GM19239 (cell line): ENCODE results near the gene FIP1L1.
"Not testable (repeated sequence)": the region's sequence is repeated elsewhere in the genome, so short reads cannot be mapped to it uniquely, and the experiment has no call there.

ENCODE experiments used
- DNase-seq: peaks from one replicate; pipeline ENCODE4 v3.0.0; 2011; ENCODE audit warnings: low spot score; ENCODE audit not compliant: insufficient read length
- FAIRE-seq: peaks from 2 replicates; lab custom pipeline; 2011; peaks lifted over from hg19 to GRCh38; lab: Jason Lieb, UNC

The FIP1L1 gene

DNA sequence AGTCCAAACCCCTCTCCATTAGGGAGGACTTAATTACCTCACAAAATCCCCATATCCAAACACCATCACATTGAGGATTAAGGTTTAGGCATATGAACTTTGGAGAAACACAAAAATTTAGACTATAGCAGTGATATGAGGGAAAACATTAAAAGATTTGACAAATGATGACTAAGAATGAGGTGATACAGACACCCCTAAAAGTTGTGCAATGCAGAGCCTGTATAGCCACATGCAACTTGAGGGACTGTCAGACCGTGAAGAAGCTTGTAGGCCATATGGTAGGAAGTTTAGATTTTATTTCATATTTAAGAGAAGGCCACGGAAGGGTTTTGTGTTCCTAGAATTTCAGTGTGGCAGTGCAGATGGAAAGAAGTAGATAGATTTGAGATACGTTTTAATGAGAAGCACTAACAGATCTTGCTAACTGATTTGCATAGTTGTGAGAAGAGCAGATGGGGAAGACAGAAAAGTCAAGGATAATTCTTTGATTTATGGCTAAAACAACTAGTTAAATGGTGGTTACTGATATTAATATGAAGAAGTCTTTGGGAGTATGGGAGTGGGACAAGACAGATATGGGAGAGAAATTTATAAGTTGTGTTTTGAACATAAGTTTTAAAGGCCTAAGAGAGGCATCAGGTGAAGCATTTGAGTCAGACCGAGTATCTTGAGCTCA is 5.5 kb upstream of the FIP1L1 start:
- FAIRE-seq: no peak
- no peak for DNase-seq

DNA sequence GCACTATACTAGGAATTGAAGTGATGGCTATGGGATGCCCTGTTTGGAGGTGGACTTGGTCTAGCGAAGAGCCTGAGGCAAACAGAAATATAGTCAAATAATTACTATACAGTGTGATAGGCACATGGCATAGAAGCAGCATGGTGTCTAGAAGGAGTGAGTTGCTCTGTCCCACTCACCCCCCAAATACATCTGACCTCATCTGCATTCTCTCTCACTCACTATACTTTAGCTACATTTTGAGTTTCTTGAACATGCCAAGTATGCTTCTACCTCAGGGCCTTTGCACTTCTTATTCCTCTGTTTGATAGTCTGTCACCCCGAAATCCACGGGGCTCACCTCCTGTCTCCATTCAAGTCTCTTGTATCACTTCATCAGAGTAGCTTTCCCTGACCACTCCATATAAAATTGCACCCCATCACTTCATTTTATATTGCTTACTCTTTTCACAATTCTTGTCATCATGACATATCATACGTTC is 2.6 kb upstream of the FIP1L1 start:
- no peak for FAIRE-seq
- DNase-seq: no peak

DNA sequence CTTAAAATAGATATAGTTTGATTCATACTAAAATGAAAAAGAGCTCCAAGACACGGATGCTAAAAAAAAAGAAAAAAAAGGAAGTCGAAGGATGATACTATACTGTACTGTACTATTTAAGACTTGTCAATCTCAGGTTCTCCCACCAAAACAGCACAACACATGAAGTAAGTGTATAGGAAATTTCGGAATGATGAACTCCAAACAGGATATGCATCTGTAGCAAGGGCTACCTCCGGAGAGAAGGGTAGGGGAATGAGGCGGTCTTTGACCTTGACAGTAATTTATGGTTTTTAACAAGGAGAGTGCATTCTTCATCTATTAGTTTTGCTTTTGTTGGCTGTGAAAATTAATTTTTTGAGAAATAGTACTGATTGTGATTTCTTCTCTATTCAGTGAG is 541 bp upstream of the FIP1L1 start:
- peak; percentile 72 for FAIRE-seq
- DNase-seq: no peak

DNA sequence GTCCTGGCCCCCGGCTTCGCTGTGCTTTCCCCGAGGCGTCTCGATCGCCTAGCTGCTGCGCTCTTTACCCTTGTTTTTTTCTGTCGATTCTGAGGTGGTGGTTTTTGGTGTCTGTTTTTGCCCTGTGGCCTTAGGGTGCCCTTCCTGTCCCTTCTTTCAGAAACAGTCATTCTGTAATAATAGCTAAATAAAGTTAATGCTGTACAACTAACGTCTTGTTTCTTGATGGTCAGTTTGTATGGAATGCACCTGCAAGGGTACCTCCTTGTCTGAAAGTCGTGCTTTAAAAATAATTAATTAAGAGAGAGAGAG is 686 bp downstream of the FIP1L1 start:
- FAIRE-seq: peak; percentile 91
- peak; percentile 12 for DNase-seq

DNA sequence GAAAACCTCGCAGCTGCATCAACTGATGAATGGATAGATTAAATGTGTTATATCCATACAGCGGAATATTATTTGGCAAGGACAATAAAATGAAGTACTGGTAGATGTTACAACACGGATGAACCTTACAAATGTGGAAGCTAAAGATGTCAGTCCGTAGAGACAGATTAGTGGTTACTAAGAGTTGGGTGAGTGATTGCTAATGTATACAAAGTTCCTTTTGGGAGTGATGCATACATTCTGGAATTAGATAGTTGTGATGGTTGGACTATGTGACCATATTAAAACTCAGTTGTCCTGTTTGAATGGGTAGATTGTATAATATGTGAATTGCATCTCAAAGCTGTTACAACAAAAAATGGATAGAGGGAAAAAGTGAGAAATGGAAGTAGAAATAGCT is 2.8 kb downstream of the FIP1L1 start:
- no peak for FAIRE-seq
- no peak for DNase-seq

DNA sequence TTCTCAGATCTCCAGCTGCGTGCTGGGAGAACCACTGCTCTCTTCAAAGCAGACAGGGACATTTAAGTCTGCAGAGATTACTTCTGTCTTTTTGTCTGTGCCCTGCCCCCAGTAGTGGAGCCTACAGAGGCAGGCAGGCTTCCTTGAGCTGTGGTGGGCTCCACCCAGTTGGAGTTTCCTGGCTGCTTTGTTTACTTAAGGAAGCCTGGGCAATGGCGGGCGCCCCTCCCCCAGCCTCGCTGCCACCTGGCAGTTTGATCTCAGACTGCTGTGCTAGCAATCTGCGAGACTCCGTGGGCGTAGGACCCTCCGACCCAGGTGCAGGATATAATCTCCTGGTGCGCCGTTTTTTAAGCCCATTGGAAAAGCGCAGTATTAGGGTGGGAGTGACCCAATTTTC is 32.0 kb downstream of the FIP1L1 start:
- not testable (repeated sequence) for DNase-seq, FAIRE-seq

DNA sequence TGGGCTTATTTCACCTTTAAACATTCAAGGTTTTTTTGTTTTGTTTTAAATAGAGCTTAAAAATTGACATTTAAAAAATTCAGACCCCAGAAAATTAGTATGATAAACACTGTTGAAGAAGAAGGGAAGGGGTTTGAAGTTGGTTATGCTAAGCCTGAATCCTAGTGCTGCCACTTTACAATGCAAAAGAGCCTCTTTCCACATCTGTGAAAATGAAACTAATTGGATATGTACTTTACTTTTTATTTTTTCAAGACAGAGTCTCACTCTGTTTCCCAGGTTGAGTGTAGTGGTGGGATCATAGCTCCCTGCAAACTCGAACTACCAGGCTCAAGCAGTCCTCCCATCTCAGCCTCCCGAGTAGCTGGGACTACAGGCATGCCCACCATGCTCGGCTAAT is 41.8 kb downstream of the FIP1L1 start:
- DNase-seq (no peak), FAIRE-seq (no peak)

DNA sequence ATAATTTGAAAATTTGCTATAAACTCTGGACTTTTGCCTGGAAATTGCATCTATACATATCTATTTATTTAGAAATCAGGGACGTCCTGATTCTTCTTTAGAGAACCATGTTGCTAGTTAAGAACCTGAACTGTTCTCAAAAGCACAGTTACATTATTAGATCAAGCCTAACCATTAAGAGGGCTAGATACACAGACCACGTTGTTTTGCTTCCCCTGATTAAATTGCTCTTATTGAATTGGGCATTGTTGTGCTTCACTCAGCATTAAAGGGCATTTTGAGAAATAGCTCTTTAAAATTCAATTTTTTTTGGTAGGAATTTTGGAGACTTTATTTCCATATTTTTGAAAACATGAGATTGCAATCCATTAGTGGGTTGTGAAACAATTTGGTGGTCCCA is 44.4 kb downstream of the FIP1L1 start:
- FAIRE-seq (no peak), DNase-seq (no peak)

DNA sequence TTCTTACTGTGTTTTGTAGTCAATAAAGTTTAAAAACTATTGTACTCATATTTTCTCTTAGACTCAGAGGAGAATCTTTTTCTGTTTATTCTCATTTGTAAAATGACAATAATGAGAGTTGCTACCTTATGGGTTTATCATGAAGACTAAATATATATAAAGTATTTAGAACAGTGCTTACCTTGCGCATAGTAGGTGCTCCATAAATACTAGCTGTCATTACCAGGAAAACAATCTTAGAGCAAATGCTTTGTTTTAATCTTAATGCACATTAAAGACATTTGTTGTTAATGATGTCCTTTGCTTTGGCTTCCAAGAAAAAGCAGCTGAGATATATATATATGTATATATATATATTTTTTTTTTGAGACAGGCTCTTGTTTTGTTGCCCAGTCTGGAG is 44.9 kb downstream of the FIP1L1 start:
- no peak for DNase-seq
- FAIRE-seq: no peak

DNA sequence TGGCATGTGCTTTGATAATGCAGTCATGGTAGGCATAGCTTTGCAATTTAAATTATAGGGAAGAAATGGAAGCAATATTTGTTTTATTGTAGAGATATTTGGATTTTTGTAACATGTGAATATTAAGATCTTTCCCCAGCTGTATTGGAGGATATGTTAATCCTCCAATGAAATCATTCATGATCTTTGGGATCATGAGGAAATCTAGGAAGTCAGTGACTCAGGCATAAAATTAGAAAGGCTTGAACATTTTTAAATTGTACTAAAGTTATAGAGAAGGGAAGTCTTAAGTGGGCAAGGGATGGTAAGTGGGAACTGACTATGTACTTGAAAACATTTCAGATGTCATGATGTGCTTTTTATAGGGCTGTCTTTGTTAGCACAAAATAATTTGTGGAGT is 46.8 kb downstream of the FIP1L1 start:
- FAIRE-seq (no peak), DNase-seq (no peak)

DNA sequence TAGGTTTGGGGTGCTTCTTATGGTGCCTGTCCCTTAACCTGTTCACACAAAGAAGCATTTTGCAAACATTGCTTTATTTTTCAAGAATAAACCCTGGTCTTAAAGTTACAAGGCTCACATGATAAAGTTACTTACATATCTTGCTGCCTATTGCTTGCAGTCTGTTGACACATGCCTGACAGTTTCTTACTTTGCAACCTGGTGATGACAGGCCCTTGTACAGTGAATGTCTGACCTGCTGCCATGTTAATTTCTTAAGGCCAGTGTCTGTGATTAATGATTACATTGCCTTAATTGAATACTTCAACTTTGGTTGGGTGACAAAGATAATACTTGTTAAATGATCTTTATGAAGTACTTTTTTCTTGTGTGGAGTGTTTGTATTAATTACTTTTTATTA is 49.9 kb downstream of the FIP1L1 start:
- peak; percentile 57 for FAIRE-seq
- no peak for DNase-seq

DNA sequence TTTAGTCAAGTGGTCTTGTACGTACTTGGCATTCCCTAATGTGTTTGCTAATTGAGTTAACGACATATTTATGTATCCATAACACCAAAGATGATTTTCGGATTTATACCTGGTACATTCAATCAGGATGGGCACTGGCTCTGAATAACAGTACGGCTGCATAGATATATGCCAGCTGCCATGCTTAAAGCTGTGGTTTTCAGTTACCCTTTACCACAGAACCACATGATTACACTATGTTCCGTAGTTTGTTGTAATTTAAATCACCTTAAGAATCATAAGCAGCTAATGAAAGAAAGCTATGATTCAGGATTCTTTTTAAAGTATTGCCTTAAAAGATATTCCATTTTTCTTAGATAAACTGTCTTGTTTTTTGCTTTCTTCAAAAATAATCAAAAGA is 53.6 kb downstream of the FIP1L1 start:
- FAIRE-seq: peak; percentile 26
- DNase-seq: no peak

DNA sequence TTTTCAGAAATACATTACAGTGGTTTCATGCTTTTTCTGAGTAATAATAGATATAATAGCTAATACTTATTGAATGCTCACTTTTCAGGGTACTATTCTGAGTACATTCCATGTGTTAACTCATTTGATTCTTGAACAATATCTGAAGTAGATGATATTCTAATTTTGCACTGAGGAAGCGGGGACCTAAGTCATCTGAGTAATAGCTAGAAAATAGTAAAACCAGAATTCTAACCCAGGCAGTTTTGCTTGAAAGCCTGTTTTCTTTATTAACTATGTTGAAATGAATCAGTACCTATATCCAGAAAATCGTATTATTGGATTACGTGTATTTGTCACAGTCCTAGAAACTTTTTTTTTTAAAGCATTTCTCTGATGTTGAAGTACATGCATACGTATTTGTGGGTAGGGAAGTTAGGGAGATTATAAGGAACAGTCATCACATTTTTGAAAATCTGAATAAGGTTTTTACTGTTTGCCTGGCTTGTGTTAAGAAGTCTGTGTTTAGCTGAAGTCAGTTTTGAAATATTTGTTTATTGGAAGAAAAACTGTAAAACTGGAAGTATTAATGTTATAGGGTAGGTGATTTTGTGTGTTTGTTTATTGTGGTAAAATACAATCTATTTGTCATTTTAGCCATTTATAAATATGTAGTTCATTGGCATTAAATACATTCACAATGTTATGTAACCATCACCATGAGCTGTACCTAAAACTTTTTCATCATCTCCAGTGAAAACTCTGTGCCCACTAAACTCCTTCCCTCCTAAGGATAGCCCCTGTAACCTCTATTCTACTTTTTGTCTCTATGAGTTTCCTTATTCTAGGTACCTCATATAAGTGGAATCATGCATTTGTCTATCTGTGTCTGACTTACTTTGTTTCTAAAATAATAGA is 55.3 kb downstream of the FIP1L1 start:
- no peak for FAIRE-seq
- no peak for DNase-seq

DNA sequence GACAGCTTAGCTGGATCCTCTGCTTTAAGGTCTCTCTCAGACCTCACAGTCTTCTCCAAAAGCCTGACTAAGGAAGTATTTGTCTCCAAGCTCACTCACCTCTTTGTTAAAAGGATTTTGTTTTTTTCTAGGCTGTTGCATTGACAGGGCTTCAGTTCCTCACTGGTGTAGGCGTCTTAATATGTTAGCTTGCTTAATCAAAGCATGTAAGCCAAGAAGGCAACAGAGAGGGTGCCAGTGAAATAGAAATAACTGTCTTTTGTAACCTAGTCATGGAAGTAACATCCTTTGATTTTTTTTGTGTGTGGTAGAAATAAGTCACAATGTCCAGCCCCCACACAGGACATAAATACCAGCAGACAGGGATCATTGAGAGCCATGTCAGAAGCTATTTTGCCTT is 58.8 kb downstream of the FIP1L1 start:
- DNase-seq (no peak), FAIRE-seq (peak; percentile 31)

DNA sequence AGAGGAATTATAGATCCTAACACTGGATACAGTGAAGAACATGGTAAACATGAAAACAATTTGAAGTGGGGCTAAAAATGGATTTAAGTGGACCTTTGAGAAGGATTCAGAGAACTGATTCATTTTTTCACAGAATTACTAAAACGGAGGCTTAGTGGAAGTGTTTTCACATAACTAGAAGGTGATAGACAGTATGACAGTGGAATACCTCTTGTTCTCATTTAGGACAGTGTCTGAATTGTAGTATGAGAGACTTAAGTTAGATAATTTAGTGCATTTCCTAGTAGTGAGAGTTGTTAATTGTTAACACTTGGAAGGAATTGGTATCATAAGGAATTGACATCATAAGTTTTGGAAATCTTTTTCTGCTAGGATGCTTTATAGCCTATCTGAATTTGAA is 64.1 kb downstream of the FIP1L1 start:
- DNase-seq (no peak), FAIRE-seq (no peak)

DNA sequence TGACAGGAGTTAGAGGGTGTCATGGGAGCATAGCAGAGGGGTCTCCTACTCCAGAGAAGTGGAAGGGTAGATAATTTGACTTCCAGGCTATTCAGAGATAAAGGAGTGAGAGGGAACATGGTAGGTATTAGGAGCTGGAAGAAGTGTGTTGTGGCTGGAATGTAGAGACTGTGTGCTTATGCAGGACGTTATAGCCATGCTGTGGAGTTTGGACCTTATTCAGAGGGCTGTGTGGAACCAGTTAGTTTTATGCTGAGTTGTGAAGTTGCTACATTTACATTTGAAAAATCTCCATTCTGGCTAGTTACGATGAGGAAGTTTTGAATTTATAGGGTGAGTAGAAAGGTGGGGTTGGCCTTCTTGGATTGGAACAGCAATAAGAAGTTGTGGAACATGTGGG is 67.5 kb downstream of the FIP1L1 start:
- FAIRE-seq (no peak), DNase-seq (no peak)

DNA sequence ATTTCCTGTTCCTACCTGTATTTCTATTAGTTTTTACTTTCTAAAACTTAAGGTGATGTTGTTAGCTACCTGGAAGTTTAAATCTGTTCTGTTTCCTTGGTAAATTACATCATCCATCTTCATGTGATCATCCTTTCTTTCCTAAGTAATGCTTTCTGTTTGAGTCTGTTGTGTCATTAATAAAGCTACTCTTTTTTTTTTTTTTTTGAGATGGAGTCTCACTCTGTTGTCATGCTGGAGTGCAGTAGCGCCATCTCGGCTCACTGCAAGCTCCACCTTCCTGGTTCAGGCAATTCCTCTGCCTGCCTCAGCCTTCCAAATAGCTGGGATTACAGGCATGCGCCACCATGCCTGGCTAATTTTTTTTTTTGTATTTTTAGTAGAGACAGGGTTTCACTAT is 73.3 kb downstream of the FIP1L1 start:
- no peak for DNase-seq
- no peak for FAIRE-seq

DNA sequence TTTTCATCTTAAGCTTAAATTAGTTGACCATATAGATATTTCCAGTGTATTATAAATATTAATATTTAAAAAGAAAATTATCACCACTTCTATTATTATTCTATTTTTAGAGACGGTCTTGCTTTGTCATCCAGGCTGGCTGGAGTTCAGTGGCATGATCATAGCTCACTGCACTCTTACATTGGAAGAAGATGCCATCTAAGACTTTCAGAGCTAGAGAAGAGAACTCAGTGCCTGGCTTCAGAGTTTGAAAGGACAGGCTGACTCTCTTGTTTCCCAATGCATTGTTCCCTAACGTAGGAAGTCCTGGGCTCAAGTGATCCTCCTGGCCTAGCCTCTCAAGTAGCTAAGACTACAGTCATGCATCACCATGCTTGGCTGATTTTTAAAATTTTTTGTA is 75.9 kb downstream of the FIP1L1 start:
- no peak for FAIRE-seq
- DNase-seq: no peak

DNA sequence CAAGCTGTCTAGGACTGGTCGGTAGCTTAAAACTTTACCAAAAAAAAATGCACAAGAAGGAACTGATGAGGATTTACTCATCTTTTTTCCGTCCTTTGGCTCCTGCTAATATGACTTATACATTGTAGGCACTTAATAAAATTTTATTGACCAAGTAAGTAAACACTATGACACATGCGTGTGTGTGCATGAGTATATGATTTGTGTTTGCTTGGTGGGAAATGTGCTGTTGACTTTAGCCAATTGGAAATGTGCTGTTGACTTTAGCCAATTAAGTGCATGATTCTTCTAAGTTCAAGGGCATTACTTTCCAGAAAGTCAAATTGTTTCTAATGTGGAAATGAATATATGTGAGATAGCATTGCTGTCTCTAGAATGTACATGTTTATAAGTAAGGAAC is 78.3 kb downstream of the FIP1L1 start:
- no peak for FAIRE-seq
- no peak for DNase-seq

DNA sequence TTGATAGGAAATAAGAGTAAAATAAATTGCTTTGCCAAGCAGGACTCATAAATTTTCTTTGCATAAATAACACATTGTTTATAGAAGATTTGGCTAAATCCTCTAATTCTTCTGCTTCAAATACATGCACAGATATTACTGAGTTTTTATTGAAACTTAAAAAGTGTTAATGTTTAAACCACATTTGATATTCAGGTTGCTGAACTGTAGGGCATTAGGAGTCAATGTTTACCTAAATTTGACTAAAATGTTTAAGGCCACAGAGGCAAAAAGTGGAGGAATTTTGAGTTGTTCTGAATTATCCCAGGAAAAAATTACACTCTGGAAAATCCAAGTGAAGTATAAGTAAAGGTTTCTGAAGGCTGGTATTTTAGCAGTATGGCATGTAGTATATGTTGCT is 78.7 kb downstream of the FIP1L1 start:
- DNase-seq (no peak), FAIRE-seq (peak; percentile 54)

DNA sequence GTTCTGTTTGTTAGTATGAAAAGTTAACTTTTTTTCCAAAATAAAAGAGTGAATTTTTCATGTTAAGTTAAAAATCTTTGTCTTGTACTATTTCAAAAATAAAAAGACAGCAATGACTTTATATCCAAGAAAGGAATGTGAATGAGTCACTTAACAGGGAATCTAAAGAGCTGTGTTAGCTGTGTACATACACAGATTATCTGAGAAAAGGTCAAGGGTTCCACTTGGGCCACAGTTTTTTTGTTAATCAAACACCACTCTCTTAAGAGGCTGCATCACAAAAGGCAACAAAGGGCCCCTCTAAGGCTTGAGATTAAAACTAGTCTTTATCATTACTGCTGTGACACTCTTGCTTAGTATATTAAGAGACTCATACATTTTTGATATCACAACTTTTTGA is 82.1 kb downstream of the FIP1L1 start:
- no peak for FAIRE-seq

DNA sequence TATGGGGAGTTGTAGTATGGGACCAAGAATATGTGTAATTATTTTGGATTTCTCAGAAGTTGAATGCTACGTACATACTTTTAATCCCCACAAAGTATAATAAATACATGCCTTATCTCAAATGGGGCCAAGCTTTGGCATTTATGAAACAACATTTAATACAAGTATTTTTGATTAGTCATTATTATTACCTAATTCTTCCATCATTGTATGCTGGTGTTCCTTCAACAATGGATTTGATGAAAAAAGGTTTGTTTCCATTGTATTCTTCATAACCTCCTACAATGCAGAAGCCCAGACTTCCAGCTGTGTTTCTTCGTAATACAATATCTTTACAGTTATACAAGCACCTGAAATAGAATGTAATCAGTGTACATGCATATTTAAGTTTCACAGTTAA is 83.8 kb downstream of the FIP1L1 start:
- no peak for DNase-seq
- no peak for FAIRE-seq

More for the DNA sequence above, 82.1 kb downstream of the FIP1L1 start:
- DNase-seq: no peak
